Kidney tubule cell (primary cell): ENCODE results near the gene PDCD1LG2.
"Not testable (repeated sequence)": the region's sequence is repeated elsewhere in the genome, so short reads cannot be mapped to it uniquely, and the experiment has no call there.

ENCODE experiments used
- DNase-seq: peaks from one replicate; pipeline ENCODE4 v3.0.0-alpha.2; 2018; ENCODE audit warnings: low spot score

Gene PDCD1LG2

GRCh38 chr9:5566054-5566618 lies 55.8 kb downstream of the PDCD1LG2 start:
- DNase-seq, result peak; percentile 88

GRCh38 chr9:5568868-5569267 lies 58.5 kb downstream of the PDCD1LG2 start:
- DNase-seq, result no peak

- DNase-seq, result peak; percentile 36
Measured at GRCh38 chr9:5569409-5569808, 59.1 kb downstream of the PDCD1LG2 start.

- no peak for DNase-seq
Measured at GRCh38 chr9:5569891-5570290, 59.6 kb downstream of the PDCD1LG2 start.

- DNase-seq, result no peak
Measured at GRCh38 chr9:5571629-5572232, 61.4 kb downstream of the PDCD1LG2 start.

- DNase-seq, result no peak
Measured at GRCh38 chr9:5574097-5574496, 63.8 kb downstream of the PDCD1LG2 start.

- DNase-seq, result no peak
Measured at GRCh38 chr9:5575000-5575399, 64.7 kb downstream of the PDCD1LG2 start.

- DNase-seq, result no peak
Measured at GRCh38 chr9:5577225-5577624, 66.9 kb downstream of the PDCD1LG2 start.

GRCh38 chr9:5578018-5578697 lies 67.8 kb downstream of the PDCD1LG2 start:
- peak; percentile 34 for DNase-seq

- DNase-seq, result peak; percentile 81
Measured at GRCh38 chr9:5578698-5579085, 68.4 kb downstream of the PDCD1LG2 start.

GRCh38 chr9:5579881-5580280 lies 69.5 kb downstream of the PDCD1LG2 start:
- DNase-seq, result no peak

GRCh38 chr9:5580650-5581049 lies 70.3 kb downstream of the PDCD1LG2 start:
- DNase-seq, result no peak

- DNase-seq, result not testable (repeated sequence)
Measured at GRCh38 chr9:5581706-5582105, 71.4 kb downstream of the PDCD1LG2 start.

GRCh38 chr9:5582835-5583195 lies 72.5 kb downstream of the PDCD1LG2 start:
- DNase-seq, result peak; percentile 80

GRCh38 chr9:5586391-5586802 lies 76.1 kb downstream of the PDCD1LG2 start:
- peak; percentile 24 for DNase-seq

- peak; percentile 66 for DNase-seq
Measured at GRCh38 chr9:5587024-5587423, 76.7 kb downstream of the PDCD1LG2 start.

GRCh38 chr9:5592231-5592630 lies 81.9 kb downstream of the PDCD1LG2 start:
- DNase-seq, result no peak

- no peak for DNase-seq
Measured at GRCh38 chr9:5592904-5593303, 82.6 kb downstream of the PDCD1LG2 start.

- DNase-seq, result no peak
Measured at GRCh38 chr9:5593904-5594303, 83.6 kb downstream of the PDCD1LG2 start.

GRCh38 chr9:5596173-5596572 lies 85.8 kb downstream of the PDCD1LG2 start:
- DNase-seq, result no peak

GRCh38 chr9:5608298-5609225 lies 98.2 kb downstream of the PDCD1LG2 start:
- peak; percentile 38 for DNase-seq

GRCh38 chr9:5609226-5609596 lies 98.9 kb downstream of the PDCD1LG2 start:
- no peak for DNase-seq

GRCh38 chr9:5610491-5610890 lies 100.2 kb downstream of the PDCD1LG2 start:
- no peak for DNase-seq
